Stimulated activated CD8-positive, alpha-beta memory T cell treated with anti-CD3 and anti-CD28 coated beads, Interleukin-12 subunit alpha, Interleukin-12 subunit beta, amount 100 ng/mL, for 24 hours (primary cell): ENCODE data around the gene TPBGL.

Experiments
- DNase-seq: peaks from one replicate; pipeline ENCODE4 v3.0.0-alpha.2; 2020; ENCODE audit errors: extremely low read depth

TPBGL gene

GRCh38 chr11:75212411-75212810, 28.2 kb upstream of the TPBGL start:
- DNase-seq: no peak

- peak; percentile 45 for DNase-seq
Observed at GRCh38 chr11:75214411-75214821, 26.2 kb upstream of the TPBGL start.

GRCh38 chr11:75214843-75215242, 25.7 kb upstream of the TPBGL start:
- no peak for DNase-seq

- DNase-seq: no peak
Observed at GRCh38 chr11:75219869-75220268, 20.7 kb upstream of the TPBGL start.

- no peak for DNase-seq
Observed at GRCh38 chr11:75223954-75224643, 16.5 kb upstream of the TPBGL start.

- DNase-seq: no peak
Observed at GRCh38 chr11:75225794-75226193, 14.8 kb upstream of the TPBGL start.

- no peak for DNase-seq
Observed at GRCh38 chr11:75229466-75229865, 11.1 kb upstream of the TPBGL start.

GRCh38 chr11:75230621-75231020, 10.0 kb upstream of the TPBGL start:
- no peak for DNase-seq

GRCh38 chr11:75233754-75234172, 6.8 kb upstream of the TPBGL start:
- DNase-seq: no peak

GRCh38 chr11:75236062-75236461, 4.5 kb upstream of the TPBGL start:
- no peak for DNase-seq

- DNase-seq: no peak
Observed at GRCh38 chr11:75237050-75237449, 3.5 kb upstream of the TPBGL start.

GRCh38 chr11:75238595-75239440, 1.8 kb upstream of the TPBGL start:
- no peak for DNase-seq

GRCh38 chr11:75239531-75240290, 863 bp upstream of the TPBGL start:
- no peak for DNase-seq

GRCh38 chr11:75241036-75241905, 697 bp downstream of the TPBGL start:
- peak; percentile 54 for DNase-seq

GRCh38 chr11:75241906-75242644, 1.5 kb downstream of the TPBGL start:
- DNase-seq: no peak

GRCh38 chr11:75242722-75243600, 2.4 kb downstream of the TPBGL start:
- DNase-seq: no peak

GRCh38 chr11:75244052-75244814, 3.7 kb downstream of the TPBGL start:
- no peak for DNase-seq

GRCh38 chr11:75245356-75246005, 4.9 kb downstream of the TPBGL start:
- no peak for DNase-seq
